Endothelial cell (in vitro differentiated cells): ENCODE results near the gene MYRIP. TPM values are rescaled to one million over a fixed set of nuclear protein-coding genes. Genes with fewer than 3 reads are reported as not detected.

Experiments used
- DNase-seq: peaks from one replicate; pipeline ENCODE4 v3.0.0; 2021; ENCODE audit warnings: low spot score
- H3K27ac Mint-ChIP-seq: one replicate; pipeline ENCODE4 v1.8.0; 2021; ENCODE audit warnings: mixed read lengths, inconsistent platforms; ENCODE audit not compliant: unreplicated experiment
- H3K27me3 Mint-ChIP-seq: one replicate; pipeline ENCODE4 v1.8.0; 2021; ENCODE audit warnings: mild to moderate bottlenecking, moderate library complexity, mixed read lengths, inconsistent platforms; ENCODE audit not compliant: unreplicated experiment
- H3K36me3 Mint-ChIP-seq: one replicate; pipeline ENCODE4 v1.8.0; 2021; ENCODE audit warnings: mild to moderate bottlenecking, low read depth, mixed read lengths, inconsistent platforms; ENCODE audit not compliant: unreplicated experiment
- H3K4me1 Mint-ChIP-seq: one replicate; pipeline ENCODE4 v1.8.0; 2021; ENCODE audit warnings: mild to moderate bottlenecking, mixed read lengths, inconsistent platforms; ENCODE audit not compliant: unreplicated experiment
- H3K4me3 Mint-ChIP-seq: one replicate; pipeline ENCODE4 v1.8.0; 2021; ENCODE audit warnings: mild to moderate bottlenecking, mixed read lengths, inconsistent platforms; ENCODE audit not compliant: unreplicated experiment
- H3K9me3 Mint-ChIP-seq: one replicate; pipeline ENCODE4 v1.8.0; 2021; ENCODE audit warnings: mixed read lengths, inconsistent platforms; ENCODE audit not compliant: unreplicated experiment
- CTCF ChIP-seq: fragments of 200-600 bp; sonication (generic); IDR thresholded peaks from one replicate; pipeline ENCODE4 v1.5.0; 2021; ENCODE audit warnings: antibody characterized with exemption; ENCODE audit not compliant: unreplicated experiment
- total RNA-seq: library from RNA; stranded (reverse); fragmentation: NEBNext Ultra II Directional; extraction: Animal tissue kit (Norgen Biotek cat#: 25700); gene quantifications from one replicate; pipeline ENCODE4 v1.2.1, GENCODE V29; 2021; ENCODE audit not compliant: unreplicated experiment

Gene MYRIP
- total RNA-seq, 1 donor from 2014 or later: 0.49 TPM

DNA sequence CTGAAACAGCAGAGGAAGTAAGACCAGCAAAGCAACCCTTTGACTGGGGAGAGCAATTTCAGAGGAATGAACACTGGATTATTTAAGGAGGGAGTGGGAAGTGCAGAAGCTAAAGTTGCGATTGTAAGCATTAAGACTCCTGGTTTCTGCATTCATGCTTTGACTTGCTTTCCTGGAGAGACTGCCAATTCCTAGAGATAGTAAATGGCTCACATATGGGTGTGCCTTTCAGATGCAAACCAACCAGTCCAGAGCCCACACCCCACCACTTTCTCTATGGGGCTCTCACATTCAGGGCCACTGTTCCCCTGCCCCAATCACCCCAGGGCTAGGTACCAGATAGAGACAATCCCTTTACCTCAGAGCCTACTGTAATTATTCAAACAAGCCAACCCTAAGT, 299.2 kb downstream of the MYRIP start:
- Mint-ChIP-seq H3K4me1 (no peaks in the 10 kb centered on the region), H3K4me3 (no peak overlapping the region), H3K27ac (no peak overlapping the region), H3K36me3 (no peaks in the 10 kb centered on the region), H3K9me3 (no peaks in the 10 kb centered on the region), H3K27me3 (no peaks in the 10 kb centered on the region)
- TF ChIP-seq CTCF: no peak
- DNase-seq: no peak

- peak; percentile 18 for DNase-seq
- H3K9me3 Mint-ChIP-seq: no peaks in the 10 kb centered on the region
- H3K36me3 Mint-ChIP-seq: no peaks in the 10 kb centered on the region
- no peak overlapping the region for H3K27ac Mint-ChIP-seq
- H3K4me1 Mint-ChIP-seq: no peaks in the 10 kb centered on the region
- peak; percentile 14 for TF ChIP-seq CTCF
- no peaks in the 10 kb centered on the region for H3K27me3 Mint-ChIP-seq
- no peak overlapping the region for H3K4me3 Mint-ChIP-seq
Measured at GRCh38 chr3:40109641-40110490, 300.5 kb downstream of the MYRIP start.

GRCh38 chr3:40116478-40117177, 307.2 kb downstream of the MYRIP start:
- Mint-ChIP-seq H3K9me3 (no peaks in the 10 kb centered on the region), H3K27ac (no peak overlapping the region), H3K4me3 (no peak overlapping the region), H3K36me3 (no peaks in the 10 kb centered on the region), H3K27me3 (peaks cover 1% of the 10 kb centered on the region), H3K4me1 (no peaks in the 10 kb centered on the region)
- no peak for DNase-seq
- TF ChIP-seq CTCF: no peak

DNA sequence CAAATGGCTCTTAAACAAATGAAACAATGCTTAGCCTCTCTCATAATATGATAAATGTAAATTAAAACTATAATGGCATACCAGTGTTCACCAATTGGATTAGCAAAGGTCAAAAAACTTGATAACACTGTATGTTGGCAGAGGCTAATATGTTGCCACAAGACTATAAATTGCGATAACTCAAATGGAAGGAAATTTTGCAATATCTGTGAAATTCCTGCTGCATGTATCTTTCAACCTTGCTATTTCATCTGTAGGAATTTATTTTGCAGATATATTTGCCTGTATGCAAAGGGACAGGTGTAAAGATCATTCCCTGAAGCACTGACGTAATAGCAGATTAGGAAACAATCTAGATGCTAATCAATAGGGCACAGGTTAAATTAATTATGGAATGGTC, 308.7 kb downstream of the MYRIP start:
- no peaks in the 10 kb centered on the region for H3K9me3 Mint-ChIP-seq
- DNase-seq: no peak
- no peak overlapping the region for H3K27ac Mint-ChIP-seq
- no peak overlapping the region for H3K4me3 Mint-ChIP-seq
- peaks cover 1% of the 10 kb centered on the region for H3K27me3 Mint-ChIP-seq
- H3K4me1 Mint-ChIP-seq: no peaks in the 10 kb centered on the region
- no peaks in the 10 kb centered on the region for H3K36me3 Mint-ChIP-seq
- TF ChIP-seq CTCF: no peak
